K562 (cell line): Measurements from ENCODE around the gene DUSP5. TPM values are rescaled to one million over a fixed set of nuclear protein-coding genes. Genes with fewer than 3 reads are reported as not detected.

Experiments used
- ADNP ChIP-seq: fragments of 200-800 bp; sonication (Bioruptor generic); IDR thresholded peaks from 2 replicates; pipeline ENCODE4 v1.6.1; 2016; ENCODE audit warnings: missing genetic modification characterization, missing compliant biosample characterization
- ARID2 ChIP-seq: fragments of 450-650 bp; IDR thresholded peaks from 2 replicates; pipeline ENCODE4 v1.6.1; 2017; ENCODE audit warnings: antibody characterized with exemption, mild to moderate bottlenecking
- GABPA ChIP-seq: fragments of 200-800 bp; sonication (Bioruptor generic); conservative IDR thresholded peaks from 2 replicates; pipeline ENCODE4 v1.6.1; 2016; ENCODE audit warnings: low read depth, missing genetic modification characterization, missing compliant biosample characterization
- JUND ChIP-seq, 2 experiments: IDR thresholded peaks; 2 replicates in 1 of 2; 3 replicates in 1 of 2; pipeline ENCODE4 v1.6.1; 2011; ENCODE audit warnings: borderline replicate concordance in 2 of 2, low read depth in 2 of 2, low read length in 2 of 2, improper control_type of control experiment in 1 of 2, missing biosample characterization in 1 of 2, missing genetic modification characterization in 1 of 2, missing genetic modification reagents in 1 of 2
- NELFE ChIP-seq: IDR thresholded peaks from 2 replicates; pipeline ENCODE4 v1.6.1; 2011; ENCODE audit warnings: mild to moderate bottlenecking; ENCODE audit not compliant: insufficient read depth, insufficient read length
- SAFB ChIP-seq: fragments of 200-400 bp; formaldehyde crosslinking; IDR thresholded peaks from 2 replicates; pipeline ENCODE4 v1.6.1; 2017; ENCODE audit warnings: low read depth, low read length, borderline replicate concordance
- SPI1 ChIP-seq: IDR thresholded peaks from 2 replicates; pipeline ENCODE4 v1.6.1; 2011; ENCODE audit warnings: low read depth, low read length, control low read depth, borderline replicate concordance
- polyA plus RNA-seq, 8 experiments: library from polyadenylated mRNA; depleted of rRNA in 4 of 8; stranded (reverse) in 5 of 8; unstranded in 3 of 8; fragments of >200 nt; fragmentation: Nextera tagmentation in 2 of 8; fragmentation: Illumina TruSeq in 1 of 8; extraction: Ambion mirVana in 2 of 8; extraction: Trizol in 1 of 8; gene quantifications; 2 replicates each; pipeline versions ENCODE4 v1.2.1 to v1.2.3, GENCODE V29; 2011 to 2014; ENCODE audit warnings: inconsistent platforms in 1 of 8, missing spikeins in 1 of 8
- total RNA-seq, 7 experiments: library from RNA; depleted of rRNA in 6 of 7; stranded (reverse); fragments of >200 nt in 6 of 7; fragmentation: Illumina TruSeq in 2 of 7; extraction: Trizol in 2 of 7; gene quantifications; 2 replicates each; pipeline versions ENCODE4 v1.2.1 to v1.2.3, GENCODE V29; 2011 to 2021; ENCODE audit warnings: low replicate concordance in 1 of 7
- TF ChIP-seq, protein P1 (sequence below), 2 experiments: fragments of 450-650 bp; IDR thresholded peaks; 2 replicates each; pipeline ENCODE4 v1.6.1; 2016; ENCODE audit warnings: mild to moderate bottlenecking in 2 of 2, borderline replicate concordance in 1 of 2, low read depth in 1 of 2, moderate library complexity in 1 of 2
- TF ChIP-seq, protein P2 (sequence below), 3 experiments: IDR thresholded peaks in 2 of 3; conservative IDR thresholded peaks in 1 of 3; 2 replicates each; pipeline ENCODE4 v1.5.1; 2011 to 2012; ENCODE audit warnings: low read length in 3 of 3, mild to moderate bottlenecking in 3 of 3, control low read depth in 2 of 3, improper control_type of control experiment in 1 of 3, inconsistent platforms in 1 of 3, low read depth in 1 of 3, mixed read lengths in 1 of 3, moderate library complexity in 1 of 3; ENCODE audit not compliant: insufficient read depth in 2 of 3
- TF ChIP-seq, protein P3 (sequence below): fragments of 250-450 bp; sonication (Bioruptor Pico); IDR thresholded peaks from 2 replicates; pipeline ENCODE4 v1.5.0; 2021; ENCODE audit warnings: mild to moderate bottlenecking, moderate library complexity

DUSP5 gene
- total and polyA plus RNA-seq, 9 of the 15 experiments (the other 6 are each of a cell fraction or from before 2014, with no cell fraction given): 0.49 to 3.4 (median 2.0) TPM

DNA sequence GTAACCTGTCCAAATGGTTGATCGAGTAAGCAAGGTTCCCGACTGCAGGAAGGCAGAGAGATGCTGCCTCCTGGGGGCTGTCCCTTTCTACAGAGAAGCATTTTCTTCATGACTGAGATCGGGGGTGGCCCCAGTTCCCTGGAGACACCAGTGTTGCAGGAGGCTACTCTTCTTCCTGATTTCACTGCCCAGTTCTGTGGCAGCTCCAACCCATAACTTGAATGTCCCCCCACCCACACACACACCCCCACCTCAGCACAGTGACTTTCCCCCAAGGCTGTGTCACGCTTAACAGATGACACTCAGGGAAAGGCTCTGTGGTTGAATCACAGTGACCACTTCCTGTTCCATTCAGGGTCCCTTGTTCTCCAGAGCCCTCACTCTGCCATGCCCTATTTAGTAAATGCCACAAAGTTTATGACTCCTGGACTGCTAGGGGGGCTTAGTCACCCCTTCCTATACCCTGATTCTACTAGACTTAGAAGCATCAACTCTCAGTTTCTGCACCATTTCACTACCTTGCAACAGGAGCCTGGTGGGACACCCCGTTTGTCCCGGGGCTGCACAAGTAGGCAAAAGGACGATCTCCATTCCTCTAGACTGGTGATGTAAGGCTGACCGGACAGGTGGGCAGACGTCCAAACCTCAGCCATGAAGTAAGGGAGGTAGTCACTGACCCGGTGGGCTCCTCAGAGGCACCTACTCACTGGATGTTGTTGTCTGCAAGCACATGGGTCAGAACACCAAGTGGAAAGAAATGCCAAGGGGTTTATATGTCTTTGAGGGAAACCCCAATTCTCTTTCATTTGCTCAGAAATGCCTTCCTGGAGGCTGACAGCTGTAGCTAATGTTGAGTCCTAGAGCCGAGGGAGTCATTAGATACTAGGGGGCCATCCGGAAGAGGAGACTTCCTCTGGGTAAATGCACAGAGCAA lies 38.5 kb downstream of the DUSP5 start (continued):
- TF ChIP-seq, protein P1, sequence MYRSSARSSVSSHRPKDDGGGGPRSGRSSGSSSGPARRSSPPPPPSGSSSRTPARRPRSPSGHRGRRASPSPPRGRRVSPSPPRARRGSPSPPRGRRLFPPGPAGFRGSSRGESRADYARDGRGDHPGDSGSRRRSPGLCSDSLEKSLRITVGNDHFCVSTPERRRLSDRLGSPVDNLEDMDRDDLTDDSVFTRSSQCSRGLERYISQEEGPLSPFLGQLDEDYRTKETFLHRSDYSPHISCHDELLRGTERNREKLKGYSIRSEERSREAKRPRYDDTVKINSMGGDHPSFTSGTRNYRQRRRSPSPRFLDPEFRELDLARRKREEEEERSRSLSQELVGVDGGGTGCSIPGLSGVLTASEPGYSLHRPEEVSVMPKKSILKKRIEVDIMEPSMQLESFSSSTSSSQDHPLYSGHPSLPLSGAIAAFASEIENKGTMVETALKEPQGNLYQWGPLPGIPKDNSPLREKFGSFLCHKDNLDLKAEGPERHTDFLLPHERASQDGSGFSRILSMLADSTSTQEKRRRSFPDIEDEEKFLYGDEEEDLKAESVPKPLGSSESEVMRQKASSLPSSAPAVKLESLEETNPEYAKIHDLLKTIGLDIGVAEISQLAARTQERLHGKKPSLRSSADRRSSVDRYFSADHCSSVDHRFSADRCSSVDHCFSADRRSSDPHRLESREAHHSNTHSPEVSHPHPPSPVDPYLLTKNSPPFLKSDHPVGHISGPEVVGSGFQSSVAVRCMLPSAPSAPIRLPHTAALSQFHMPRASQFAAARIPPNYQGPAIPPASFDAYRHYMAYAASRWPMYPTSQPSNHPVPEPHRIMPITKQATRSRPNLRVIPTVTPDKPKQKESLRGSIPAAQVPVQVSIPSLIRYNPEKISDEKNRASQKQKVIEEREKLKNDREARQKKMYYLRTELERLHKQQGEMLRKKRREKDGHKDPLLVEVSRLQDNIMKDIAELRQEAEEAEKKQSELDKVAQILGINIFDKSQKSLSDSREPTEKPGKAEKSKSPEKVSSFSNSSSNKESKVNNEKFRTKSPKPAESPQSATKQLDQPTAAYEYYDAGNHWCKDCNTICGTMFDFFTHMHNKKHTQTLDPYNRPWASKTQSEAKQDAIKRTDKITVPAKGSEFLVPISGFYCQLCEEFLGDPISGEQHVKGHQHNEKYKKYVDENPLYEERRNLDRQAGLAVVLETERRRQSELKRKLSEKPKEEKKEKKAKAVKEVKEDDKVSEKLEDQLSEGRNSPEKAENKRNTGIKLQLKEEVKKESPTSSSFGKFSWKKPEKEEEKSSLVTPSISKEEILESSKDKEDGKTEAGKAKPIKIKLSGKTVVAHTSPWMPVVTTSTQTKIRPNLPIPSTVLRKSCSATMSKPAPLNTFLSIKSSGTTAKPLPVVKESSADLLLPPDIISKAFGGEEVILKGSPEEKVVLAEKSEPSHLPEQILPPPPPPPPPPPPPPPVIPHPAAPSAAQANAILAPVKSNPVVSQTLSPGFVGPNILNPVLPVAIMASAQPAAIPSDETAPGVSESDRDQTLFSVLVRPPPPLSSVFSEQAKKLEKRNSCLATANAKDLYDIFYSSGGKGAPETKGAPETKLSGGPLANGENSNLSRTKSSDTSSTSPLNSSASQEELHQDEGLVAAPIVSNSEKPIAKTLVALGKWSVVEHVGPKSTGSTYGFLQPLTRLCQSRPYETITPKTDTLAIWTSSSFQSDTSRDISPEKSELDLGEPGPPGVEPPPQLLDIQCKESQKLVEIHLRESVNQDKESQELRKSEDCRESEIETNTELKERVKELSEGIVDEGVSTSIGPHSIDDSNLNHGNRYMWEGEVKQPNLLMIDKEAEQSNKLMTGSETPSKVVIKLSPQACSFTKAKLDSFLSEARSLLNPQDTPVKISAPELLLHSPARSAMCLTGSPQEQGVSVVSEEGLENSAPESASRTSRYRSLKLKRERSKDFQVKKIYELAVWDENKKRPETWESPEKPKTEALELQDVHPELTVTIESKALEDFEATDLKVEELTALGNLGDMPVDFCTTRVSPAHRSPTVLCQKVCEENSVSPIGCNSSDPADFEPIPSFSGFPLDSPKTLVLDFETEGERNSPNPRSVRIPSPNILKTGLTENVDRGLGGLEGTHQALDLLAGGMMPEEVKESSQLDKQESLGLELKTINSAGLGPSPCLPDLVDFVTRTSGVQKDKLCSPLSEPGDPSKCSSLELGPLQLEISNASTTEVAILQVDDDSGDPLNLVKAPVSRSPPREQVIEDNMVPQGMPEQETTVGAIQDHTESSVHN (IDR thresholded peaks at IDR 0.05; ENCODE audit: borderline replicate concordance in 1 of 2, low read depth in 1 of 2): no peak
- no peak for TF ChIP-seq NELFE
- TF ChIP-seq ADNP (tag): no peak
- TF ChIP-seq, protein P2, sequence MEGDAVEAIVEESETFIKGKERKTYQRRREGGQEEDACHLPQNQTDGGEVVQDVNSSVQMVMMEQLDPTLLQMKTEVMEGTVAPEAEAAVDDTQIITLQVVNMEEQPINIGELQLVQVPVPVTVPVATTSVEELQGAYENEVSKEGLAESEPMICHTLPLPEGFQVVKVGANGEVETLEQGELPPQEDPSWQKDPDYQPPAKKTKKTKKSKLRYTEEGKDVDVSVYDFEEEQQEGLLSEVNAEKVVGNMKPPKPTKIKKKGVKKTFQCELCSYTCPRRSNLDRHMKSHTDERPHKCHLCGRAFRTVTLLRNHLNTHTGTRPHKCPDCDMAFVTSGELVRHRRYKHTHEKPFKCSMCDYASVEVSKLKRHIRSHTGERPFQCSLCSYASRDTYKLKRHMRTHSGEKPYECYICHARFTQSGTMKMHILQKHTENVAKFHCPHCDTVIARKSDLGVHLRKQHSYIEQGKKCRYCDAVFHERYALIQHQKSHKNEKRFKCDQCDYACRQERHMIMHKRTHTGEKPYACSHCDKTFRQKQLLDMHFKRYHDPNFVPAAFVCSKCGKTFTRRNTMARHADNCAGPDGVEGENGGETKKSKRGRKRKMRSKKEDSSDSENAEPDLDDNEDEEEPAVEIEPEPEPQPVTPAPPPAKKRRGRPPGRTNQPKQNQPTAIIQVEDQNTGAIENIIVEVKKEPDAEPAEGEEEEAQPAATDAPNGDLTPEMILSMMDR (IDR thresholded peaks at IDR 0.05 in 2 of 3, conservative IDR thresholded peaks at IDR 0.05 in 1 of 3; ENCODE audit: insufficient read depth in 2 of 3, low read depth in 1 of 3, low read length in 3 of 3): peak; percentile 60 to 75 (median 62)
- TF ChIP-seq SAFB: no peak
- TF ChIP-seq GABPA (tag): peak; percentile 53
- peak; percentile 67 for TF ChIP-seq ARID2
- TF ChIP-seq SPI1: peak; percentile 51; the same call in 1 of the 2 replicates
- TF ChIP-seq, protein P3, sequence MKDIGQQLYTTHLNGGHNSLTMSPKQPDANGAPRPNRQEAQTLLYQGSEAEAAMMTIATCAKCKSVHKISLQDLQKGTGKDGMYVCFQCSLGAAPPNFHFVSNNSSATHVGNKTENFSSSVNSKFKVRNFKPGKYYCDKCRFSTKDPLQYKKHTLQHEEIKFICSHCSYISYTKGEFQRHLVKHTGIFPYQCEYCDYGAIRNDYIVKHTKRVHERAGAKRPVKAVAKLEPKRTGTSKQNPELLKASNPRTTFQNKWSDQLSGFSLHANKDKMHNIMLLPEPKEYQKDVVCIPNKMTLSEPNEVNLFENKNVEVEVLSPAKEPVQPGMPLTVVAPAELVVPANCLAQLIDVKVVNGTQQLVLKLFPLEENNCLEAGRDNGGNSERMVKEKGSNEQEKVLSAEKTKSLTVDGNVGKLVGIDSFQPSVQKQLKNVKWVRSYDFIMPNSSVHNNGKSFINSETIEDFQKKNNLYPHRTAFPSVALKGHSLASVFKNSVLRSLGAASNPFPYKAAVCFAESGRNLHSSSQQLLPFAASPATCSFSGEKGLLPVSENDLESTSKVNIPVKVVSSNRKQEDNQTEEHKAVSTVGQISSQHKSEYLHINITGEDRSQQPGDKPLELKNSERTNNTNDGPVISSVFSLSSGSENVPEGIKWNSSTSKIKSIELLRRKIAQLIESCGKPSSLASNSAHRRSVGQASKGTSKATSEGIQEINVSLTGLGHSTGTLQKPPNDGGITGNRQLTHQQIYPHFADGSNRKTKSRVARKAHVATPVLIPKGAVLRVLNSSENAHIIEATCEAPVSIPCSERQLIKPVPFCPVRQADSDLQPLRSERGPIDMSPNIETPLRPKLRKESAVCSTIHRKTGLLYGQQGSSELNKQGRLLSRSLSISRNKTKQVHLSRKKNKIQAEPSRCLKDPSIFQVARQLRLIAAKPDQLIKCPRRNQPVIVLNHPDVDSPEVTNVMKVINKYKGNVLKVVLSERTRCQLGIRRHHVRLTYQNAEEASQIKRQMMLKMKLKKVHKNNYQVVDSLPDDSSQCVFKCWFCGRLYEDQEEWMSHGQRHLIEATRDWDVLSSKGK: no peak
- peak; percentile 31; the same call in 1 of the 2 replicates for TF ChIP-seq JUND (IDR thresholded peaks at IDR 0.05; ENCODE audit: borderline replicate concordance, low read depth, low read length)
- no peak for TF ChIP-seq JUND (tag; IDR thresholded peaks at IDR 0.05; ENCODE audit: borderline replicate concordance, low read depth, low read length)
